ENCODE data around the gene FLOT2. TPM values are rescaled to one million over a fixed set of nuclear protein-coding genes. Genes with fewer than 3 reads are reported as not detected.

The FLOT2 gene
- total and polyA plus RNA-seq, 10 of the 15 experiments (the other 5 are each of a cell fraction or from before 2014, with no cell fraction given), result 56.8 to 302 (median 149) TPM

DNA sequence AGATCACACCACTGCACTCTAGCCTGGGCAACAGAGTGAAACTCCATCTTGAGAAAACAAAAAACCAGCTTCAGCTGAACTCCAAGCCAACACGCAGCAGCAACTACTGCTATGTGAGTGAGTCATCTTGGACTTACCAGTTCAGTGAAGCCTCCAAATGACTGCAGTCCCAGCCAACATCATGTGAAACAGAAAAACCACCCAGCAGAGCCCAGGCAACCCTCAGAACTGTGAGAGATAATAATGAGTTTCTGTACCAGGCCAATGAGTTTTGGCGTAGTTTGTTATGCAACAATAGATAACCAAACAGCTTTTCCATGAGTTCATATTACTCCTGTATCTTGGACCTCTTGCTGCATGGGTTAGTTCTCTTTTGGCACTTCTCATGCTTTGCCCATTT is 30.5 kb upstream of the FLOT2 start:
- H3K9ac ChIP-seq (ENCODE audit: control insufficient read depth, insufficient read depth, low read length), result no peak overlapping the region
- H2AFZ ChIP-seq (ENCODE audit: control insufficient read depth, low read depth, low read length), result no peak overlapping the region
- H3K36me3 ChIP-seq (ENCODE audit: control insufficient read depth in 2 of 2, insufficient read depth in 2 of 2, low read length in 1 of 2), result peaks cover 11 to 26% of the 10 kb centered on the region in 2 experiments
- H3K9me3 ChIP-seq (replicated peaks; ENCODE audit: control insufficient read depth, insufficient read depth, low read length), result peaks cover 8% of the 10 kb centered on the region; the same call in 2 of the 3 replicates
- H3K4me1 ChIP-seq (ENCODE audit: control insufficient read depth, insufficient read depth, low read length), result peaks cover 12% of the 10 kb centered on the region
- 0 out of 2 replicates have a peak, but pooled peaks cover 3% of the 10 kb centered on the region for H4K20me1 ChIP-seq (ENCODE audit: control insufficient read depth, insufficient read depth)
- RAD21 ChIA-PET (ENCODE audit: unreplicated experiment), result interaction anchor here (1.8 kb wide), 1 partner anchor 12 kb away, joined by 6 read pairs; no protein-coding TSS in a partner anchor
- peak; percentile 95 for ATAC-seq
- intact Hi-C loops (cut with micrococcal nuclease; ENCODE audit: unreplicated experiment), result no loop called here
- POLR2A ChIA-PET, result interaction anchor here (1.1 to 2.6 kb wide), 4 partner anchors 16 to 132 kb away, joined by 3 to 7 read pairs (median 4); partner anchors contain the start of gene PHF12
- H3K79me2 ChIP-seq (ENCODE audit: control insufficient read depth, insufficient read depth, low read length), result peaks cover 24% of the 10 kb centered on the region
- SMC1A ChIA-PET (ENCODE audit: uncharacterized antibody, unreplicated experiment), result interaction anchor here (0.6 to 7.3 kb wide), 3 partner anchors 11 to 165 kb away, joined by 3 to 34 read pairs (median 3); no protein-coding TSS in a partner anchor
- WGBS (ENCODE audit: insufficient coverage, insufficient replicate concordance, low lambda C conversion rate, missing lambda C conversion rate), result 31% methylated on average over 2 of the region's 2 CpGs
- H3K4me3 ChIP-seq, result no peak overlapping the region
- no peak for FAIRE-seq
- BruUV-seq (replicated peaks), result no TSS peak
- in situ Hi-C loops (cut with MboI), result no loop called here
- DNase-seq (ENCODE audit: low read depth, low spot score), result no peak
- TF ChIP-seq IRF4 (IDR thresholded peaks at IDR 0.05; ENCODE audit: low read depth, low read length) (peak; percentile 54; the same call in 1 of the 2 replicates), YY1 (IDR thresholded peaks at IDR 0.05; ENCODE audit: low read depth, low read length) (peak; percentile 45; the same call in 1 of the 2 replicates), IKZF2 (IDR thresholded peaks at IDR 0.05) (no peak), CBX5 (IDR thresholded peaks at IDR 0.05; ENCODE audit: low read depth) (peak; percentile 96), ZNF274 (IDR thresholded peaks at IDR 0.05; ENCODE audit: insufficient read depth, insufficient read length) (no peak), RUNX3 (IDR thresholded peaks at IDR 0.05; ENCODE audit: low read length) (peak; percentile 50), JUNB (IDR thresholded peaks at IDR 0.05) (peak; percentile 57), ETV6 (conservative IDR thresholded peaks at IDR 0.05 in 1 of 2, IDR thresholded peaks at IDR 0.05 in 1 of 2; ENCODE audit: borderline replicate concordance in 1 of 2, low read depth in 1 of 2) (no peak), STAT3 (IDR thresholded peaks at IDR 0.05; ENCODE audit: low read depth, low read length) (no peak), BACH1 (IDR thresholded peaks at IDR 0.05; ENCODE audit: borderline replicate concordance) (no peak)
- TF ChIP-seq, protein P1, sequence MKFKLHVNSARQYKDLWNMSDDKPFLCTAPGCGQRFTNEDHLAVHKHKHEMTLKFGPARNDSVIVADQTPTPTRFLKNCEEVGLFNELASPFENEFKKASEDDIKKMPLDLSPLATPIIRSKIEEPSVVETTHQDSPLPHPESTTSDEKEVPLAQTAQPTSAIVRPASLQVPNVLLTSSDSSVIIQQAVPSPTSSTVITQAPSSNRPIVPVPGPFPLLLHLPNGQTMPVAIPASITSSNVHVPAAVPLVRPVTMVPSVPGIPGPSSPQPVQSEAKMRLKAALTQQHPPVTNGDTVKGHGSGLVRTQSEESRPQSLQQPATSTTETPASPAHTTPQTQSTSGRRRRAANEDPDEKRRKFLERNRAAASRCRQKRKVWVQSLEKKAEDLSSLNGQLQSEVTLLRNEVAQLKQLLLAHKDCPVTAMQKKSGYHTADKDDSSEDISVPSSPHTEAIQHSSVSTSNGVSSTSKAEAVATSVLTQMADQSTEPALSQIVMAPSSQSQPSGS (IDR thresholded peaks at IDR 0.05; ENCODE audit: low read length), result no peak
- TF ChIP-seq, protein P2, sequence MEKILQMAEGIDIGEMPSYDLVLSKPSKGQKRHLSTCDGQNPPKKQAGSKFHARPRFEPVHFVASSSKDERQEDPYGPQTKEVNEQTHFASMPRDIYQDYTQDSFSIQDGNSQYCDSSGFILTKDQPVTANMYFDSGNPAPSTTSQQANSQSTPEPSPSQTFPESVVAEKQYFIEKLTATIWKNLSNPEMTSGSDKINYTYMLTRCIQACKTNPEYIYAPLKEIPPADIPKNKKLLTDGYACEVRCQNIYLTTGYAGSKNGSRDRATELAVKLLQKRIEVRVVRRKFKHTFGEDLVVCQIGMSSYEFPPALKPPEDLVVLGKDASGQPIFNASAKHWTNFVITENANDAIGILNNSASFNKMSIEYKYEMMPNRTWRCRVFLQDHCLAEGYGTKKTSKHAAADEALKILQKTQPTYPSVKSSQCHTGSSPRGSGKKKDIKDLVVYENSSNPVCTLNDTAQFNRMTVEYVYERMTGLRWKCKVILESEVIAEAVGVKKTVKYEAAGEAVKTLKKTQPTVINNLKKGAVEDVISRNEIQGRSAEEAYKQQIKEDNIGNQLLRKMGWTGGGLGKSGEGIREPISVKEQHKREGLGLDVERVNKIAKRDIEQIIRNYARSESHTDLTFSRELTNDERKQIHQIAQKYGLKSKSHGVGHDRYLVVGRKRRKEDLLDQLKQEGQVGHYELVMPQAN (conservative IDR thresholded peaks at IDR 0.05), result no peak
- TF ChIP-seq, protein P3, sequence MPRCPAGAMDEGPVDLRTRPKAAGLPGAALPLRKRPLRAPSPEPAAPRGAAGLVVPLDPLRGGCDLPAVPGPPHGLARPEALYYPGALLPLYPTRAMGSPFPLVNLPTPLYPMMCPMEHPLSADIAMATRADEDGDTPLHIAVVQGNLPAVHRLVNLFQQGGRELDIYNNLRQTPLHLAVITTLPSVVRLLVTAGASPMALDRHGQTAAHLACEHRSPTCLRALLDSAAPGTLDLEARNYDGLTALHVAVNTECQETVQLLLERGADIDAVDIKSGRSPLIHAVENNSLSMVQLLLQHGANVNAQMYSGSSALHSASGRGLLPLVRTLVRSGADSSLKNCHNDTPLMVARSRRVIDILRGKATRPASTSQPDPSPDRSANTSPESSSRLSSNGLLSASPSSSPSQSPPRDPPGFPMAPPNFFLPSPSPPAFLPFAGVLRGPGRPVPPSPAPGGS (IDR thresholded peaks at IDR 0.05; ENCODE audit: borderline replicate concordance, insufficient read depth, low read depth, low read length, poor library complexity, severe bottlenecking), result no peak
- H3K27me3 ChIP-seq (replicated peaks in 1 of 2; ENCODE audit: control insufficient read depth in 2 of 2, insufficient read depth in 2 of 2, low read length in 1 of 2), result no peaks in the 10 kb centered on the region
- CTCF ChIA-PET, result interaction anchor here (0.5 to 3.3 kb wide), 8 partner anchors 9 to 201 kb away, joined by 3 to 21 read pairs (median 4); no protein-coding TSS in a partner anchor
- no peak overlapping the region for H3K27ac ChIP-seq (ENCODE audit: control insufficient read depth, insufficient read depth)
- H3K4me2 ChIP-seq (ENCODE audit: control insufficient read depth, insufficient read depth), result no peak overlapping the region

Data from GM12878 (cell line).